HepG2 (cell line): ENCODE data around the gene MOCS1. TPM values are rescaled to one million over a fixed set of nuclear protein-coding genes. Genes with fewer than 3 reads are reported as not detected.
A peak's percentile ranks its signal among the peaks of the same experiment; 100 is the strongest.

Source experiments
- ADNP ChIP-seq: sonication (generic); formaldehyde crosslinking; IDR thresholded peaks from 2 replicates; pipeline ENCODE4 v1.4.0; 2020; ENCODE audit warnings: missing genetic modification reagents
- CC2D1A ChIP-seq: sonication (generic); formaldehyde crosslinking; IDR thresholded peaks from 2 replicates; pipeline ENCODE4 v1.8.1; 2023; ENCODE audit warnings: mild to moderate bottlenecking, missing genetic modification reagents
- FOSL2 ChIP-seq: sonication (generic); formaldehyde crosslinking; IDR thresholded peaks from 2 replicates; pipeline ENCODE4 v1.4.0; 2020; ENCODE audit warnings: missing genetic modification reagents
- HDAC6 ChIP-seq: fragments of 200-600 bp; sonication (generic); IDR thresholded peaks from 2 replicates; pipeline ENCODE4 v1.7.0; 2017; ENCODE audit warnings: mild to moderate bottlenecking, antibody characterized with exemption, low read length, low read depth
- HOXA7 ChIP-seq: sonication (generic); formaldehyde crosslinking; IDR thresholded peaks from 2 replicates; pipeline ENCODE4 v1.8.1; 2022; ENCODE audit warnings: mild to moderate bottlenecking, missing genetic modification reagents, moderate library complexity
- KLF9 ChIP-seq: IDR thresholded peaks from 2 replicates; pipeline ENCODE4 v1.6.1; 2016; ENCODE audit warnings: low read depth
- NFE2L1 ChIP-seq: sonication (generic); formaldehyde crosslinking; IDR thresholded peaks from 2 replicates; pipeline ENCODE4 v1.4.0; 2020; ENCODE audit warnings: missing genetic modification reagents, mild to moderate bottlenecking, borderline replicate concordance
- NR2F1 ChIP-seq, 2 experiments: fragments of 450-650 bp in 1 of 2; formaldehyde crosslinking in 1 of 2; IDR thresholded peaks; 2 replicates each; pipeline versions ENCODE4 v1.5.0 to v1.6.1; 2016 to 2020; ENCODE audit warnings: mild to moderate bottlenecking in 1 of 2, missing compliant biosample characterization in 1 of 2, missing genetic modification reagents in 1 of 2, moderate library complexity in 1 of 2
- PAWR ChIP-seq: sonication (generic); formaldehyde crosslinking; IDR thresholded peaks from 2 replicates; pipeline ENCODE4 v1.4.0; 2020; ENCODE audit warnings: missing genetic modification reagents, mild to moderate bottlenecking, borderline replicate concordance
- PLRG1 ChIP-seq: fragments of 450-650 bp; conservative IDR thresholded peaks from 2 replicates; pipeline ENCODE4 v1.6.1; 2016
- POLR2G ChIP-seq: fragments of 200-400 bp; formaldehyde crosslinking; IDR thresholded peaks from 2 replicates; pipeline ENCODE4 v1.6.1; 2018; ENCODE audit warnings: mild to moderate bottlenecking, low read depth, low read length, moderate library complexity
- TBX2 ChIP-seq: sonication (generic); formaldehyde crosslinking; IDR thresholded peaks from 2 replicates; pipeline ENCODE4 v1.5.0; 2020; ENCODE audit warnings: missing genetic modification reagents, mild to moderate bottlenecking, borderline replicate concordance
- XBP1 ChIP-seq: sonication (generic); formaldehyde crosslinking; IDR thresholded peaks from 2 replicates; pipeline ENCODE4 v1.5.0; 2020; ENCODE audit warnings: missing genetic modification reagents
- ZFP36 ChIP-seq: fragments of 150-350 bp; IDR thresholded peaks from 2 replicates; pipeline ENCODE4 v1.6.1; 2018; ENCODE audit warnings: borderline replicate concordance, low read length, low read depth; ENCODE audit not compliant: partially characterized antibody
- ZFP37 ChIP-seq: sonication (generic); formaldehyde crosslinking; IDR thresholded peaks from 2 replicates; pipeline ENCODE4 v1.4.0; 2020; ENCODE audit warnings: missing genetic modification reagents, borderline replicate concordance
- ZFY ChIP-seq: sonication (generic); formaldehyde crosslinking; IDR thresholded peaks from 2 replicates; pipeline ENCODE4 v1.4.0; 2020; ENCODE audit warnings: missing genetic modification reagents
- ZNF20 ChIP-seq: sonication (generic); formaldehyde crosslinking; IDR thresholded peaks from 2 replicates; pipeline ENCODE4 v1.4.0; 2020; ENCODE audit warnings: mild to moderate bottlenecking, moderate library complexity, missing genetic modification reagents
- ZNF350 ChIP-seq: sonication (generic); formaldehyde crosslinking; IDR thresholded peaks from 2 replicates; pipeline ENCODE4 v1.4.0; 2020; ENCODE audit warnings: mild to moderate bottlenecking, low read depth, missing genetic modification reagents, borderline replicate concordance
- ZNF558 ChIP-seq: sonication (generic); formaldehyde crosslinking; IDR thresholded peaks from 2 replicates; pipeline ENCODE4 v1.9.0; 2022; ENCODE audit warnings: mild to moderate bottlenecking, missing genetic modification reagents, borderline replicate concordance
- ZNF567 ChIP-seq: sonication (generic); formaldehyde crosslinking; IDR thresholded peaks from 2 replicates; pipeline ENCODE4 v1.8.1; 2023; ENCODE audit warnings: mild to moderate bottlenecking, missing genetic modification reagents, borderline replicate concordance
- ZNF619 ChIP-seq: sonication (generic); formaldehyde crosslinking; IDR thresholded peaks from 2 replicates; pipeline ENCODE4 v1.4.0; 2020; ENCODE audit warnings: mild to moderate bottlenecking, missing genetic modification reagents
- ZNF768 ChIP-seq: sonication (generic); formaldehyde crosslinking; IDR thresholded peaks from 2 replicates; pipeline ENCODE4 v1.4.0; 2020; ENCODE audit warnings: missing genetic modification reagents
- ZNF772 ChIP-seq: sonication (generic); formaldehyde crosslinking; IDR thresholded peaks from 2 replicates; pipeline ENCODE4 v1.5.0; 2020; ENCODE audit warnings: mild to moderate bottlenecking, missing genetic modification reagents
- ZNF788 ChIP-seq: sonication (generic); formaldehyde crosslinking; IDR thresholded peaks from 2 replicates; pipeline ENCODE4 v1.5.0; 2020; ENCODE audit warnings: mild to moderate bottlenecking, missing genetic modification reagents, borderline replicate concordance
- polyA plus RNA-seq, 8 experiments: library from polyadenylated mRNA; depleted of rRNA in 3 of 8; stranded (reverse) in 7 of 8; unstranded in 1 of 8; fragments of >200 nt; fragmentation: Illumina TruSeq in 4 of 8; extraction: Trizol in 4 of 8; gene quantifications; 2 replicates each; pipeline versions ENCODE4 v1.2.1 to v1.2.3, GENCODE V29; 2011 to 2016; ENCODE audit warnings: low read depth in 4 of 8, missing spikeins in 1 of 8, mixed read lengths in 1 of 8; ENCODE audit not compliant: insufficient read depth in 1 of 8
- total RNA-seq, 5 experiments: library from RNA; depleted of rRNA; stranded (reverse); fragments of >200 nt; fragmentation: Illumina TruSeq; extraction: Trizol; gene quantifications; 2 replicates each; pipeline ENCODE4 v1.2.3, GENCODE V29; 2016; ENCODE audit warnings: low read depth in 1 of 5
- TF ChIP-seq, protein P1 (sequence below): sonication (generic); formaldehyde crosslinking; IDR thresholded peaks from 2 replicates; pipeline ENCODE4 v1.5.1; 2020; ENCODE audit warnings: missing genetic modification reagents, mild to moderate bottlenecking, borderline replicate concordance
- TF ChIP-seq, protein P2 (sequence below): sonication (generic); formaldehyde crosslinking; IDR thresholded peaks from 2 replicates; pipeline ENCODE4 v1.9.0; 2021; ENCODE audit warnings: missing genetic modification reagents, borderline replicate concordance
- TF ChIP-seq, protein P3 (sequence below): sonication (generic); formaldehyde crosslinking; IDR thresholded peaks from 2 replicates; pipeline ENCODE4 v1.4.0; 2020; ENCODE audit warnings: low read depth, mild to moderate bottlenecking, missing genetic modification reagents

MOCS1 gene
- total and polyA plus RNA-seq, 2 of the 13 experiments (the other 11 are each of a cell fraction or from before 2014, with no cell fraction given), result 5.3 to 11.7 TPM

DNA sequence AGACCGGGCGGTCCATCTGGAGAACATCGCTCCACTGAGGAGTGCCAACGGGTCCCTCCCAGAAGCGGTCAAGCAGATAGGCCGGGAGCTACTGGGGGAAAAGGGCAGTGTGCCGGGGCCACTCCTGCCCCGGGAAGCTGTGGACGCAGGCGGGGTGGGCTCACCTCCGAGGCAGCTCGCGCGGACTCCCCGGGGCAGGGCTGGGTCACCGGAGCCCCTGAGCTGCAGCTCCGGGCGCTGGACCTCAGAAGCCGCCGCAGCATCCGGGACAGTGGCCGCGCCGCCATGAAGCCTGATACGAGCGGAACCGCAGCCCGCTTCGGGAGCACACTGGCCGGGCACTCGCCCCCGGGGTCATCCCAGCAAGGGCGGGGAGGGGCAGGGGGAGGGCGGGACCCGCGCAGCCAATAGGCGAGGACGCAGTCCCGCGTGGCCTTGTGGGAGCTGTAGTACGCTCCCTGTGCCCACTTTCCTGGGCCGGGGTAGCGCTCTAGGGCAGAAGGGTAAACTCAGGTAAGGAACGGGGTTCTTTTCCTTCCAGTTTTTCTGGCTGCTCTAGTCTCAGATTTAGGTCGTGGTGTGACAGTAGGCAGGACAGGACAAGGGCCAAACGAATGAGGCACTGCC, at the start of gene MOCS1 (continued):
- peak; percentile 77 to 86 for TF ChIP-seq NR2F1 (CRISPR knock-in tag; IDR thresholded peaks at IDR 0.05)
- no peak for TF ChIP-seq ADNP (CRISPR knock-in tag)
- TF ChIP-seq ZNF350 (CRISPR knock-in tag), result 0 out of 2 replicates have a peak, but pooled peaks have one; percentile 74
- no peak for TF ChIP-seq ZFP37 (CRISPR knock-in tag)
- TF ChIP-seq, protein P1, sequence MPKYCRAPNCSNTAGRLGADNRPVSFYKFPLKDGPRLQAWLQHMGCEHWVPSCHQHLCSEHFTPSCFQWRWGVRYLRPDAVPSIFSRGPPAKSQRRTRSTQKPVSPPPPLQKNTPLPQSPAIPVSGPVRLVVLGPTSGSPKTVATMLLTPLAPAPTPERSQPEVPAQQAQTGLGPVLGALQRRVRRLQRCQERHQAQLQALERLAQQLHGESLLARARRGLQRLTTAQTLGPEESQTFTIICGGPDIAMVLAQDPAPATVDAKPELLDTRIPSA, result no peak
- TF ChIP-seq ZNF768 (CRISPR knock-in tag), result peak; percentile 58; the same call in 1 of the 2 replicates
- TF ChIP-seq KLF9 (CRISPR knock-in tag), result no peak
- TF ChIP-seq CC2D1A (CRISPR knock-in tag), result no peak
- TF ChIP-seq PAWR (CRISPR knock-in tag), result no peak
- no peak; the same call in 1 of the 2 replicates for TF ChIP-seq ZNF772 (CRISPR knock-in tag)
- TF ChIP-seq ZNF20, result peak; percentile 100
- TF ChIP-seq HOXA7 (CRISPR knock-in tag), result no peak
- no peak for TF ChIP-seq NFE2L1 (CRISPR knock-in tag)
- TF ChIP-seq ZFY (CRISPR knock-in tag), result peak; percentile 85
- no peak for TF ChIP-seq HDAC6
- TF ChIP-seq, protein P2, sequence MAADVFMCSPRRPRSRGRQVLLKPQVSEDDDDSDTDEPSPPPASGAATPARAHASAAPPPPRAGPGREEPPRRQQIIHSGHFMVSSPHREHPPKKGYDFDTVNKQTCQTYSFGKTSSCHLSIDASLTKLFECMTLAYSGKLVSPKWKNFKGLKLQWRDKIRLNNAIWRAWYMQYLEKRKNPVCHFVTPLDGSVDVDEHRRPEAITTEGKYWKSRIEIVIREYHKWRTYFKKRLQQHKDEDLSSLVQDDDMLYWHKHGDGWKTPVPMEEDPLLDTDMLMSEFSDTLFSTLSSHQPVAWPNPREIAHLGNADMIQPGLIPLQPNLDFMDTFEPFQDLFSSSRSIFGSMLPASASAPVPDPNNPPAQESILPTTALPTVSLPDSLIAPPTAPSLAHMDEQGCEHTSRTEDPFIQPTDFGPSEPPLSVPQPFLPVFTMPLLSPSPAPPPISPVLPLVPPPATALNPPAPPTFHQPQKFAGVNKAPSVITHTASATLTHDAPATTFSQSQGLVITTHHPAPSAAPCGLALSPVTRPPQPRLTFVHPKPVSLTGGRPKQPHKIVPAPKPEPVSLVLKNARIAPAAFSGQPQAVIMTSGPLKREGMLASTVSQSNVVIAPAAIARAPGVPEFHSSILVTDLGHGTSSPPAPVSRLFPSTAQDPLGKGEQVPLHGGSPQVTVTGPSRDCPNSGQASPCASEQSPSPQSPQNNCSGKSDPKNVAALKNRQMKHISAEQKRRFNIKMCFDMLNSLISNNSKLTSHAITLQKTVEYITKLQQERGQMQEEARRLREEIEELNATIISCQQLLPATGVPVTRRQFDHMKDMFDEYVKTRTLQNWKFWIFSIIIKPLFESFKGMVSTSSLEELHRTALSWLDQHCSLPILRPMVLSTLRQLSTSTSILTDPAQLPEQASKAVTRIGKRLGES (CRISPR knock-in tag), result 0 out of 2 replicates have a peak, but pooled peaks have one; percentile 23
- no peak for TF ChIP-seq ZNF558
- peak; percentile 89 for TF ChIP-seq POLR2G
- TF ChIP-seq TBX2 (CRISPR knock-in tag), result peak; percentile 64; the same call in 1 of the 2 replicates
- TF ChIP-seq XBP1 (CRISPR knock-in tag), result no peak
- TF ChIP-seq ZNF567 (CRISPR knock-in tag), result no peak
- TF ChIP-seq ZNF619 (CRISPR knock-in tag), result no peak
- TF ChIP-seq FOSL2 (CRISPR knock-in tag), result peak; percentile 28; the same call in 1 of the 2 replicates
- TF ChIP-seq, protein P3, sequence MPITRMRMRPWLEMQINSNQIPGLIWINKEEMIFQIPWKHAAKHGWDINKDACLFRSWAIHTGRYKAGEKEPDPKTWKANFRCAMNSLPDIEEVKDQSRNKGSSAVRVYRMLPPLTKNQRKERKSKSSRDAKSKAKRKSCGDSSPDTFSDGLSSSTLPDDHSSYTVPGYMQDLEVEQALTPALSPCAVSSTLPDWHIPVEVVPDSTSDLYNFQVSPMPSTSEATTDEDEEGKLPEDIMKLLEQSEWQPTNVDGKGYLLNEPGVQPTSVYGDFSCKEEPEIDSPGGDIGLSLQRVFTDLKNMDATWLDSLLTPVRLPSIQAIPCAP, result no peak
- no peak for TF ChIP-seq PLRG1
- TF ChIP-seq ZFP36, result no peak
- TF ChIP-seq ZNF788 (CRISPR knock-in tag), result peak; percentile 60
